KBM-7 (cell line): ENCODE data around the gene DCHS1.

Source experiments
- DNase-seq: peaks from one replicate; pipeline ENCODE4 v3.0.0-alpha.2; 2015
- in situ Hi-C: fragments of 300-500 bp; cut with MboI; formaldehyde crosslinking; loops from 2 replicates; pipeline ENCODE4 v1.14.3; 2020; ENCODE audit warnings: low sequenced_read_pairs, low pct_unique_long_range_greater_than_20kb, mixed read lengths

Gene DCHS1

DNA sequence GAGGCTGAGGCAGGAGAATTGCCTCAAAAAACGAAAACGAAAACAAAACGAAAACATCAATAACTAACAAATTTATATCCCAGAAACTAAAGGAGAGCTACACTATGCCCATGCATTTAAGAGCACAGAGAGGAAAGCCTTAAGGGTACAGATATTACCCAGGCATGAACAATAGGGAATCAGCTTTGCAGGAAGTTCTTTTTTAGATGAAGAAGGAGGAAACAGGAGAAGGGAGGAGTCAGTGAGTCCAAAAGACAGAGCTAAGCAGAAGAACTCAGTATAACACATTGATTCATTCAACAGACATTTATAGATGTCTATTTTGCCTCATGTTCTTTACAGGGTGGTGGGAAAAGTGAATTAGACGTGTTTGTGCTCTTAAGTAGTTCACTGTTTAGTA lies 19.3 kb upstream of the DCHS1 start:
- in situ Hi-C loops = no loop called here

DNA sequence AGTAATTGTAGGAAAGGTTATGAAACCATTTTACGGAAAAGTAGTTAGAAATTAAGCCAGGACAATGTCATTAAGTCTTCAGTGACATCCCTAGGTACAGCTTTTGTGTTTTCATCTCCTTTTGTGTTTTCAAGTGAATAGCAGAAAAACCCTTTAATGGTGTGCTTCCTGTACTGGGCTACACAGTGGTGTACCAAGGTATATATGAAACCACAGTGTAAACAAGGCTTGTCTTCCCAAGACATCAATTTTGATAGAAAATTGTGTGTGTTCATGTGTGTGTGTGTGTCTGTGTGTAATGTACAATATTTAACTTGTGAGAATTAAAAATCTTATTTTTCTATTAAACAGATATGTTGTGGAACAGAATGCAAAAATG lies 18.6 kb upstream of the DCHS1 start:
- in situ Hi-C loops = no loop called here
- no peak for DNase-seq

More for the DNA sequence above, 19.3 kb upstream of the DCHS1 start:
- DNase-seq = peak; percentile 28

DNA sequence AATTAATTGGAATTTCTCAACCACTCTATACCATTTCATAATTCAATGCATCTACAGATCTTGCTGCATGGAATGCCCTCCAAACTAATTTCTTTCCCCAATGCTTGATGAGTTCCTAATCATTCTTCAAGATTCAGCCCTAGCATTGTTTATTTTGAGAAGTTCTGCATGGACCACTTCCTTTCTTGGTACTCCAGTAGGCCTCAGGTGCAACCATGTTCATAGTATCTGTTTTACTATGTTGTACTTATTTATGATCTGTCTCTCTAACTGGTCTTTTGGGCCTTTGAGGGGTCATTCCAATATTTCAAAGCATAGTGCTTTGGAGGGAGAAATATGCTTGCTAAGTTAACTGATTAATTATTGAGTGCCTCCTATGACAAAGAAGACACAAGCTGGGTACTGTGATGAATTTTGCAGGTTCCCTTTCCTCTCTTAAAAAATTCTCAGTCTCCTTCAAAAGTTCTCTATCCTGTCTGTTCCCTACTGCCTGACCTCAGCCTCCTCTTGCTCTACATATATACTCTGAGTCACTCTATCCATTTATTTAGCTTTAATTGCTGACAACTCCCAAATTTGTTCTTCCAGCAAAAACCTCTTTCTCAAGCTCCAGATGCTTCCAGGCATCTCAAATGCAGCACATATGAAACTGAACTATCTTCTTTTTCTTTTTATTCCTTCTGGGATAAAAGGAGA lies 18.1 kb upstream of the DCHS1 start:
- in situ Hi-C loops = no loop called here

DNA sequence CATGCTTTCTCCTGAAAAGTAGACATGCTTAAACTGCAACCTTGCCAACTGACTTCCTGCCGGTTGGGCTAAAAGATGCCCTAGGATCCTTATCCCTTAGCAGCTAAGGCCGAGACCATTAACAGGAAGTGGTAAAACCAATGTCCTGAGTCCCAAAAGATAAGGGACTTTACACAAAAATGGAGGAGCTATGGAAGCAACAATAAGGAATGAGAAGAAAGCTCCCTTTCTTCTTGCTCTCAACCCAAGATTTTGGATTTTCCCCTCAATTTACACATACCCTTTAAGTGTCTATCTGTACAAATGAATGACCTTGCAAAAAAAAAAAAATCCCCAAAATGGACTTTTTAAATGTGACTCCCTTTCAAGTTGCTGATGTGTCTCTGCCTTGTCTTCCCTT lies 16.4 kb upstream of the DCHS1 start:
- DNase-seq = peak; percentile 45
- in situ Hi-C loops = no loop called here

More for the DNA sequence above, 18.1 kb upstream of the DCHS1 start:
- no peak for DNase-seq

DNA sequence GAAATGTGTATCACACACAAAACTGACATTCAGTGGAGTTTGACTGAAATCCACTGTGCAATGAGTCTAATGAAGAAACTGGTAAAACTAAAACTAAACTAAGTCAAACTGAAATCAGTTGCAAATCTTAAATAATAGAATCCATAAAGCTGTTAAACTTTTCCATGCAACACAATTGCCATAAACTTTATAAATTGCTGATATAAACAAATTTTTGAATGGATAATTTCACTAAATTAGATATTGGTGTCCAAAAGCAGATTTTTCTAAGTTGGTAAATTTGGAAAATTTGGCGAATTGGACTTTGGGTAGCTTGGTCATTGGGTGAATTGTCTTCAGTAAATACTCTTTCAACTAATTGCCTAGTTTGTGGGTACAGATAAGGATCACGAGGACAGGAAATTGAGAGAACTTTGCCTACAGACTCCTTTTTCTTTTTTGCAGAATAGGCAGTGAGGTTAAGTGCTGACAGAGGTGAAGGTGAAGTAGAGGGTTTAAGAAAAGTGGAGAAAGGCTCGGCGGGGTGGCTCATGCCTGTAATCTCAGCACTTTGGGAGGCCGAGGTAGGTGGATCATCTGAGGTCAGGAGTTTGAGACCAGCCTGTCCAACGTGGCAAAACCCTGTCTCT lies 14.7 kb upstream of the DCHS1 start:
- in situ Hi-C loops = no loop called here
- DNase-seq = no peak

DNA sequence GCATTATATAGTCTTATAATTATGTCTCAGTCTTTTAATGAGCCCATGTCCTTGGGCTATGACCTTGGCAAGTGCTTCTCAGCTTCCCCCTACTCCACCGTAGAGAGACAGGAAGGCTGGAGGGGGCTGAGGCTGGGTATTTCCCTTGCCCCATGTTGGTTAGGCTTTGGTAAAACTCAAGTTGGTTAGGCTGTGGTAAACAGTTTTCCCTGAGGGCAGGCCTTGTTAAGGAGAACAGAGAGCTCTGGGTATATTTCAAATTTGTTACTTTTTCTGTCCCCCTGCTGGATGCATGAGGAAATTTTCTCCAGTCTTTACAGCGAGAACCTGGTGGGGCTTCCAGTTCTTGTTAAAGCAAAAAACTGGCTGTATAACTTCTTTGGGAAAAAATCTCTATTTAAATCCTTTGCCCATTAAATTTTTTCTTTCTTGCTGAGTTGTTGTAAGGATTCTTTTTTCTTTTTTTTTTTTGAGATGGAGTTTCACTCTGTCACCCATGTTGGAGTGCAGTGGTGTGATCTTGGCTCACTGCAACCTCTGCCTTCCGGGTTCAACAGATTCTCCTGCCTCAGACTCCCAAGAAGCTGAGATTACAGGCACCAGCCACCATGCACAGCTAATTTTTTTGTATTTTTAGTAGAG lies 12.2 kb upstream of the DCHS1 start:
- peak; percentile 66 for DNase-seq
- in situ Hi-C loops = no loop called here

DNA sequence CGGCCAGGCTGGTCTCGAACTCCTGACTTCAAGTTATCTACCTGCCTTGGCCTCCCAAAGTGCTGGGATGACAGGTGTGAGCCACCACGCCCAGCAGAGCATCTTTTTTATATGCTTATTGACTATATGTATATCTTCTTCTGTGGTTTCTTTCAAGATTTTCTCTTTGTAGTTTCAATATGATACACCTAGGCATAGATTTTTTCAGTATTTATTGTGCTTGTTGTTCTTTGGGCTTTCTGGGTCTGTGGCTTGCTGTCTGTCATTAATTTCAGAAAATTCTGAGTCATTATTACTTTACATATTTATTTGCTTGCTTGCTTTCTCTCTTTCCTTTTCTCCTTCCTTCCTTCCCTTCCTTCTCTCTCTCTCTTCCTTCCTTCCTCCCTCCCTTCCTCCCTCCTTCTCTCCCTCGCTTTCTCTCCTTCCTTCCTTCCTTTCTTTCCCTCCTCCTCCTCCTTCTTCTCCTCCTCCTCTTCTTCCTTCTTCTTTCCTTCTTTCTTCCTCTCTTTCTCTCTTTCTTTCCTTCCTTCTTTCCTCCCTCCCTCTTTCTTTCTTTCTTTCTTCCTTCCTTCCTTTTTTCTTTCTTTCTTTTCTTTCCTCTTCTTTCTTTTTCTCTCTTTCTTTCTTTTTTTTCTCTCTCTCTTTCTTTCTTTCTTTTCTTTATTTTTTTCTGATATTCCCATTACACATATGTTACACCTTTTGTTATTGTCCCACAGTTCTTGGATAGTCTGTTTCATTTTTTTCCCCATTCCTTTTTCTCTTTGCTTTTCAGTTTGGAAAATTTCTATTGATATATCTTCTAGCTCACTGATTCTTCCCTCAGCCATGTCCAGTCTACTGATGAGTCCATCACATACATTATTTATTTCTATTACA lies 10.9 kb upstream of the DCHS1 start:
- DNase-seq = no peak
- in situ Hi-C loops = no loop called here

DNA sequence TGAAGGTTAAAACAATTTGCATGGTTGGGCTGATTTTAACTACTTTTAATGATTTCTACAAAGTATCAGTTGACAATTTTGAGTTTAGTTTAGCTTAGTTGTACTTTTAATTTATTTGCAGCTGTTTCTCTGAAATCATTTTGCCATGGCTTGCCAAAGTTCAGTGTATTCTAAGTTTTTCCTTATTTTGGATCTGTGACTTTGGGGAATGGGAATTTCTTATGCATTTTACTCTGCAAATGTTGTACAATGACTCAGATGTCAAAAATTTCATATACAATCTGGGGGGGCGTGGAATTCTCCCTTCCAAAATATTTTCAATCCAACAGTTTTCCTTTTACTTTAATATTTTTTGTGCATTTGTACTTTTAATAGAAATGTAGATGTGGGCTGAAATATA lies 8.9 kb upstream of the DCHS1 start:
- in situ Hi-C loops = no loop called here
- DNase-seq = no peak

DNA sequence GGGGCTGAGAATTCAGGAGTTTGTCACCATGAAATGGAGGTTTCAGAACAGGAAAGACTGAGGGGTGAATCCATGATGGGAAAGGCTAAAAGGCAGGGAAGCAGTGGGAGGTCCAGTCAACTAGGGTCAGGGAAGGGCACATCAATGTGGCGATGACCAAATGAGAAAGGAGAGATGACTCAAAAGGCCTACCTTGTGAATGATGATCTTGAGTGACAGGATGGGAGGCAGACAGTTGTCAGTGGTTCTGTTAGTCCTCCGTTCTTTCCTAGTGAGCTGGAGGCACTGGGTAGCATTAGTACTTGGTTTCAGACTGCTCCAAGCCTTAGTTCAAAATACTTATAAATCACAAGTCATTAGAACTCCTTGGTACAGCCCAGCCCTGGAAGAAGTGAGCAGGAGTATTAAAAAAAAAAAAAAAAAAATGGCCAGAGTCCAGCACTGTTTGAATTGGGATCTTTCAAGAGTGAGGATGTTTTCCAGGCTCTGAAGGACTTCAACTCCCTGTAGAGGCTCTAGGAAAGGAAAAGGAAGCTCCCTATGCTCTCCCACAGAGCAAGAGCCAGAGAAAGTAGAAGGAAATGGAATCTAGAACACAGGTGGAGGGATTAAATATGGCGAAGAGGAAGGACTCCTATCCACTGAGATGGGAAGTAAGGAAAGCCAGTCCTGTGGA lies 8.3 kb upstream of the DCHS1 start:
- in situ Hi-C loops = no loop called here
- no peak for DNase-seq

DNA sequence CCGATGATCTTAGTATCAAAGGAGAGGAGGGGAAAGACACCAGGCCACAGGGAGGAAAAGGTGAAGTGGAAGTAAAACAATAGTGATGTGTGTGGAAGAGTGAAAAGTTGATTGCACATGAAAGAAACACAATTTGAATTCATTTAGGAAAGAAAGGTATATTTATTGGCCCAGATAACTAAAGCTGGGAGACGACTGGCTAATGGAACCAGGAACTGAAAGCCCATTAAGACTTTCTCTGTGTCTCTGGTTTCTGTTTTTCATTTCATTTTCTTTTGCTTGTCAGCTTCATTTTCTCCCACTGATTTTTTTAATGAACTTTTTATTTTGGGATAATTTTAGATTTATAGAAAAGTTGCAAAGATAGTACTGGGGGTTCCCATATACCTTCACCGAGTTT lies 5.1 kb upstream of the DCHS1 start:
- in situ Hi-C loops = no loop called here
- DNase-seq = no peak

DNA sequence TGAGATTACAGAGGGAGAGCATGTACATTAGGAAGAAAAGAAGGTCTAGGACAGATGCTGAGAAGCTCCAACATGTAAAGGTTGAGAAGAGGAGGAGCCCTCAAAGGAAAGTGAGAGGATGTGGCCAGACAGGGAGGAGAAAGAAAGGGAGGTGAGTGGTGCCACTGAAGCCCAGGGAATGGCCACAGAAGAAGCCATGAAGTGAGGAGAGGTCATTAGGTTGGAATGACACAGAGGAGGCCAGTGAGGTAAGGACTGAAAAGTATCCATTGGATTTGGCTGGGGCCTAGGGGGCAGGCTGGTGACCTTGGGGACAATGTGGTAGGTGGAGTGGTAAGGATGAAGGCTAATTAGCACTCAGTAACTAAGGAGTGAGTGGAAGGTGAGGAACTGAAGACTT lies 3.0 kb upstream of the DCHS1 start:
- in situ Hi-C loops = no loop called here
- DNase-seq = no peak

DNA sequence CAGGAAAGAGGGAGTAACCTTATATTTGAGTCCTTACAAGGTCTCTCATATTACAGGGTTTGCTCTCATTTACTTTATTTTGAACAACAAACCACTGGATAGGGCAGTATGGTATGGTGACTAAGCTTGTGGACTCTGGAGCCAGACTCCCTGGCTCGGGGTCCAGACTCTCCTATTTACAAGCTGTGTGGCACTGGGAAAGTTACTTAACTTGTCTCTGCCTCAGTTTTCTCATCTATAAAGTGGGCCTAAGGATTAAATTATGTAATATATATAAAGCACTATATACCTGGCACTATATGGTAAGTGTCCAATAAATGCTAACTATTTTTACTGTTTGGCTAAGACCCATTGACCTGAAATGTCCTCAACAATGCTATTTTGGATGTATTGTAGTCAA lies 1.7 kb upstream of the DCHS1 start:
- in situ Hi-C loops = no loop called here
- DNase-seq = no peak

DNA sequence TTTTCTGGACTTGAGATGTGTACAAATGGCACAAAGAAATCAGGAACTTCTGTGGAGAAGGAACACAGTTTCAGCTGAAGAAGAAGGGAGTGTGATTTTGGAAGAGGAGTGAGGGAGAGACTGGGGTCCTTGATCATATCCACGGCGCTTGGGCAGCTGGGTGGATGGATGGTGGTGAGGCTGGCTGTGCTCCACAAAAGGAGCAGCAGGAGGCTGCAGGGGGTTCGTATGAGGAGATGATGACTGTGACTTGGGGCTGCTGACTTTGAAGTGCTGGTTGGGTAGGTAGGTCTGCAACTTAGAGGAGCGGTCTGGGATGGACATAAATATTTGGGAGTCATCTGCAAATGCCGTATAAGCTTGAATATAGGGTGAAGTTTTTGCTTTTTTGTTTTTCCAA lies 1.3 kb upstream of the DCHS1 start:
- DNase-seq = no peak
- in situ Hi-C loops = no loop called here

DNA sequence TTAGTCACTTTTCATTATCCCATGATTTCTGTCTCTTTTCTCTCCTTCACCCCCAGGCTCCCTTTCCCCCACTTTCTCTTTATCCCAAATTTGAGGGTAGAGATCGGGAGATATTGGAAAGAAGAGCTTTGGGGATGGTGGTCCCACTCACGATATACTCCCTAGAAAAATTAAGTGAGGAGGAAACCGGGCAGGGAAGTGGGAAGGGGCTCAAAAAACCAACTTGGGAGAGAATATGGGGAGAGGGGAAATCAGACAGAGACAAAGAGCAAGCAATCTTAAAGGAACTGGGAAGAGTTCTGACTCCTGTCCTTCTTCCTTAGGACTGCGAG lies 941 bp upstream of the DCHS1 start:
- DNase-seq = no peak
- in situ Hi-C loops = no loop called here

DNA sequence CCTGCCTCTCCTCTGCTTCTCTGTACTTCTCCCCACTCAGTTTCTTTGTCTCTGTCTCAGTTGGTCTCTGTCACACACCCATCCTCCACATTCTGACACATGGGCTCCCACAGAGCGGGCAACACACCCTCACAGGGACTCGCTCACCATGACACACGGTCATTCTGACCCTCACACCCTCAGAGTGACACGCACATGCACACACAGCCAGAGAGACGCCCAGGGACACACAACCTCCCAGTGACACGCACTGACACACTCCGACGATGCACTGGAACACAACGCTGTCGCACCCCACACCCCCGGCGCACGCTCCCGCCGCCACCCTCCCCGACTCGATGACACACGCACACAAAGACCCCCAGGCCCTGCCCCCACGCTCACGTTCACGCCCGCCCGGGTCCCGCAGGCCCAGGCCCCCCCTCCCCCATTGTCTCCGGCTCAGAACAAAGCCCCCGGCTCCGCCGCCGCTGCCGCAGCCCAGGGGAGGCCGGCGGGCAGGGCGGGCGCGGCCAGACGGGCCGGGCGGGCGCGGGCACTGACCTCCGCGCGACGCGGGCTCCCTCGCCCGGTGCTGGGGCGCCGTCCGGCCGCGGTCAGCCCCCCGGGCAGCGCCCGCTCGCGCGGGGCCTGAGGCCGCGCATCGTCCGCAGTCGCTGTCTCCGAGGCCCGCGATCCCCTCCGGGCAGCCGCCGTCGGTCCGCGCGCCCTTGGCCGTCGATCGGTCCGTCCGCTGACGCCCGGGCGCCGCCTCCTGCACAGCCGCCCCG lies 404 bp downstream of the DCHS1 start:
- in situ Hi-C loops = no loop called here
- no peak for DNase-seq

DNA sequence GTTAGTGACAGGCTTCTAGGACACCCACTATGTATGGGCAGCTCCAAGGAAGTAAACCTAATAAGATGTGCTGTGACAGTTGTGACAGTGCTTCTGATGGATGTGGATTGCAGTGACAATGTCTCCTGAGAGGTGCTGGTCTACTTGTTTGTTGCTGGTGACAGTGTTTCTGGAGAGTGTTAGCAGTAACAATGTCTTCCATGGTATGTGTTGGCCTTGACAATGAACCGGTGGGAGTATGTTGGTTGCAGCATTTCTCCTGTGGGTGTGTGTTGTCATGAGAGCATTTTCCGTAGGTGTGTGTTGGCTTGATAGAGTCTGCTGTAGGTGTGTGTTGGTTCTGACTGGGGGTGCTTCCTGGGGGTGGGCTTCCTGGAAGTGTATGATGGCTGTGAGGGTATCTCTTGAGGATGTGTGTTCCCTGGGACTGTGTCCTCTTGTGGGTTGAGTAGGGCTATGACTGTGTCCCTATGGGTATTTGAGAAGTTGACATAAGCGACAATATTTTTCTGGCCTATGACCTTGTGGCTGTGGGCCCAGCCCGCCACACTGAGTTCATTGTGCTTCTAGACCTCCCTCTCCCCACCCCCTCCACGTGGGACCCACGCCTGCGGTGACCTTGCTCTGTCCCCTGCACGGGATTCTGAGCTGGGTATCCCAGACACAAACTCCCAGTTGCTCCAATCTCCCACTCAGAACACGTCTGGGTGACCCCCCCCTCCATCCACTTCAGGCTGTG lies 1.2 kb downstream of the DCHS1 start:
- in situ Hi-C loops = no loop called here
- DNase-seq = no peak

DNA sequence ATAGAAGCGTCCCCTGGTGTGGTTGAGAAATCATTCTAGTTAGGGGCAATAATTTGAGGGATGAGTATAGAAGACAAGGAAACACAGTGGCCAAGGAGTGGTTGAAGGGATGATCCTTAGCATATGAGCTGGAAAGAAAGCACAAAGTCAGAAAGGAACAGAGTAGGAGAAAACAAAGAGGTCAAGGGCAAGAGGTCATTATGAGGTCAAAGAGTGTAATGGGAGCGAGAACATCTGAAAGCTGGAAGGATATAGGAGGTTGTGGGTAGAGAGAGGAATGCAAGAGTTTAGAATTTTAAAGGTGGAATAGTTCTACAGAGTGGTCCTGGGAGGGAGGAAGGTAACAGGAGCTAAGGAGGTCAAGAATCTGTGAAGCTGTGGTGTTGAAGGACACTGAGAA lies 2.0 kb downstream of the DCHS1 start:
- in situ Hi-C loops = no loop called here

DNA sequence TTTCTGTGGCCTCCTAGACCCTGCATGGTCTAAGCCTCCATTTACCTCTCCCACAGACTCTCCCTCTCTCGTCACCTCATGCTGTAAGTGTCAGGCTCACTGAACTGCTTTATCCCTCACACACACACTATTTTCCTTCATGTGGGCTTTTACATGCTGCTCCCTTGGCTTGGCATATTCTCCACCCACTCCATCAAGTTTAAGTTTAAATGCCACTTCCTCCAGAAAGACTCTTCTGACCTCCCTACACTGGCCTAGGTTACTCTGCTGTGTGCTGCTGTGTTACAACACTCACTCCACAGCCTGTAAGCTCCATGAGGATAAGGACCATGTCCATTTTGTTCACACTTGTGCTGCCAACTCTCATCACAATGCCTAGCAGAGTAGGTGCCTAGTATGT lies 2.5 kb downstream of the DCHS1 start:
- in situ Hi-C loops = no loop called here
- no peak for DNase-seq

More for the DNA sequence above, 2.0 kb downstream of the DCHS1 start:
- DNase-seq = no peak
